Stimulated activated CD4-positive, alpha-beta T cell treated with anti-CD3 and anti-CD28 coated beads, TNF-alpha, amount 100 ng/mL, for 24 hours (primary cell): ENCODE results near the gene RALGAPA1.
"Not testable (repeated sequence)": the region's sequence is repeated elsewhere in the genome, so short reads cannot be mapped to it uniquely, and the experiment has no call there.

Source experiments
- DNase-seq, 3 experiments: peaks; one replicate each; pipeline ENCODE4 v3.0.0-alpha.2; 2020; ENCODE audit warnings: low read depth in 3 of 3

The RALGAPA1 gene

GRCh38 chr14:35821564-35822411 is 12.7 kb upstream of the RALGAPA1 start:
- DNase-seq, result no peak

- no peak for DNase-seq
Observed at GRCh38 chr14:35819591-35820540, 10.8 kb upstream of the RALGAPA1 start.

DNA sequence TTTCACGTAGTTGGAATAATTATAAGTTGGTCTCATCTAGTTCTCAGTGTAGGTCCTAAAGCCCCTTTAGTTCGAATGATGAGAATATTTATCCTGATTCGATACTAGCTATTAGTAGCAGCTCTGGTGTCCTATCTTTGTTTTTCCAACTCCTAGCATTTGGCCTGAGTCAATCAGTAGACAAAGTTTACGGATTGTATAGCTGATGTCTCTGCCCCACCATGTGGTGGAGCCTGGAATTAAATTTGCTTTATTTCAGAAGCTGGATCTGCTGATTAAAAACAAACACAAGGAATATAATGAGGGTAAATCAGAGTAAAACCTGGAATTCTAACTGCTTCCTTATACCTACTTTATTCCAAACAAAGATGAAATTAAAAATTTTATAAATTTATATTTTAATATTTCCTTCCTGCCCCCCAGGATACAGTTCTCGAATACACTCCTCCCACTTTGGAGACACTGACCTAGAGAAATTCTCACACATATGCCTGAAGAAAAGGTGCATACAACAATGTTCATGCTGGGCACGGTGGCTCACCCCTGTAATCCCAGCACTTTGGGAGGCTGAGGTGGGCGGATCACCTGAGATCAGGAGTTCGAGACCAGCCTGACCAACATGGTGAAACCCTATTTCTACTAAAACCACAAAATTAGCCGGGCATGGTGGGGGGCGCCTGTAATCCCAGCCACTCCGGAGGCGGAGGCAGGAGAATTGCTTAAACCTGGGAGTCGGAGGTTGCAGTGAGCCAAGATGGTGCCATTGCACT is 9.4 kb upstream of the RALGAPA1 start:
- no peak for DNase-seq

DNA sequence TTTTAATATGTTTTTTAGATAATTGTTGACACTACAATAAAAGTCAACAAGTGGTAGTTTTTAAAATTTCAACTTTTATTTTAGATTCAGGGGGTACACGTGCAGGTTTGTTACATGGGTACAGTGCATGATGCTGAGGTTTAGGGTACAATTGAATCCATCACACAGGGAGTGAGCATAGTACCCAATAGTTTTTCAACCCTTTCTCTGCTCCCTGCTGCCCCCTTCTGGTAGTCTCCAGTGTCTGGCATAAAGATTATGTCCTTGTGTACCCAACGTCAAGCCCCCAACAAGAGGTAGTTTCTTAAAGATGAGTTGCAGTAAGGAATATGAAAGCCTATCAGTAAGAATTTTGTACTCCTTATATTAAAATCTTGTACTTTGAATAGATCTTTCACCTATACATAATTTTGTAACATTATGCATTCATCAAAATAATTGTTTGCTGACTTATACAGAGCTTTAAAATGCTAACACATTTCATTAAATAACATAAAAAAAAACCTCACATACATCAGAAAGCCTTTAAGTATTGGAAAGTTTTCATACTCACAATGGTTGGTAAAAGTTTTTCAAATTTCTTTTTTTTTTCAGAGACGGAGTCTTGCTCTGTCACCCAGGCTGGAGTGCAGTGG is 5.4 kb upstream of the RALGAPA1 start:
- peak; percentile 49 to 73 (median 66) for DNase-seq

- DNase-seq, result no peak
Observed at GRCh38 chr14:35810963-35811362, 1.9 kb upstream of the RALGAPA1 start.

- DNase-seq, result no peak
Observed at GRCh38 chr14:35809597-35809996, 502 bp upstream of the RALGAPA1 start.

- peak in 1 of 3 experiments; percentile 28 for DNase-seq
Observed at GRCh38 chr14:35808076-35808637, 938 bp downstream of the RALGAPA1 start.

GRCh38 chr14:35807131-35807961 is 1.7 kb downstream of the RALGAPA1 start:
- DNase-seq, result no peak

- DNase-seq, result no peak
Observed at GRCh38 chr14:35806006-35806907, 2.8 kb downstream of the RALGAPA1 start.

GRCh38 chr14:35797796-35798195 is 11.3 kb downstream of the RALGAPA1 start:
- no peak for DNase-seq

GRCh38 chr14:35789651-35790050 is 19.4 kb downstream of the RALGAPA1 start:
- DNase-seq, result peak in 1 of 3 experiments; percentile 6

DNA sequence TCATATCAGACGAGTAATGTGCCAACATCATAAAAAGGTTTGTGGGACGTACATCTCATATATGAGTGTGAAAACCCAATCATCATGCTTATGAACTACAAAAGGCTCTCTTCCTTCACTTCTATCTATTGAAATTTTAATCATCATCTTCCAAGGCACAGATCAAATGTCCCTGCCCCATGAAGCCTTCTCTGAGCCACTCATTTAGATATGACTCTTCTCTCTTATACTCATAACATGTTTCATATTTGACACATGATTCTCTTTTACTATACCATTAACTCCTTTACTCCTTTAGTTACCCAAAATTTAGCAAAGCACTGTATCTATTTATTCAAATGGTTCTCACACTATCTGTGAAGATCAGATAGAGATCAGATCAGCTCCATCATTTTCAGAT is 22.2 kb downstream of the RALGAPA1 start:
- no peak for DNase-seq

DNA sequence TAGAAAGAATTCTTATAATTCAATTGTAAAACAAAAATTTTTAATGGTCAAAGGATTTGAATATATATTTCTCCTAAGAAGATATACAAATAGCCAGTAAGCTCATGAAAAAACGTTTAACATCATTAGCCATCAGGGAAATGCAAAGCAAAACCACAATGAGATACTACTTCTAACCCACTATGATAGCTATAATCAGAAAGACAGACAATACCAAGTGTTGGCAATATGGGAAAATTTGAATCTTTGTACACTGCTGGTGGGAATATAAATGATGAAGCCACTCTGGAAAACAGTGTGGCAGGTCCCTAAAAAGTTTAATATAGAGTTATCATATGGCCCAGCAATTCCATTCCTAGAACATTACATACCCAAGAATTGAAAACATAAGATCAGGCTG is 25.4 kb downstream of the RALGAPA1 start:
- DNase-seq, result no peak

DNA sequence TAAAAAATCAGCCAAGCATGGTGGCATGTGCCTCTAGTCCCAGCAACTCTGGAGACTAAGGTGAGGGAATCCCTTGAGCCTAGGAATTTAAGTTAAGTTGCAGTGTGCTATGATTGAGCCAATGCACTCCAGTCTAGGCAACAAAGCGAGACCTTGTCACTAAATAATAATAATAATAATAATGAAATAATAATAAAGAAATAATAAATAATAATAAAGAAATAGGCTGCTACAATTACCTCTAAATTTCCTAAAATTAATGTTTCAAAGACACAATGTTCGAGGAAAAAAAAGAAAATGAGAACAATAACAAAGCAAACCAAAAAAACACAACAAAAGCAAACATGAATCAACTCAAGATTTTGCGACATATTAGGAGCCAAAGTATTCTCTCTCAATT is 29.7 kb downstream of the RALGAPA1 start:
- no peak for DNase-seq

DNA sequence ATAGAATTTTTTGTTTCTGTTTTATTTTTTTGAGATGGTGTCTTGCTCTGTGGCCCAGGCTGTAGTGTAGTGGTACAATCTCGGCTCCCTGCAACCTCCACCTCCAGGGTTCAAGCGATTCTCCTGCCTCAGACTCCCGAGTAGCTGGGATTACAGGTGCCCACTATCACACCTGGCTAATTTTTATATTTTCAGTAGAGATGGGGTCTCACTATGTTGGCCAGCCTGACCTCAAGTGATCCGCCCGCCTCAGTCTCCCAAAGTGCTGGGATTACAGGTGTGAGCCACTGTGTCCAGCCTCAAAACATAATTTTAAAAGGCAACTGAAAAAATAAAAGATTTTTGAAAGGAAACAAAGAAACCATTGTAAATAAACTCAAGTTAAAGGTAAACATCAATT is 31.5 kb downstream of the RALGAPA1 start:
- DNase-seq, result not testable (repeated sequence)

DNA sequence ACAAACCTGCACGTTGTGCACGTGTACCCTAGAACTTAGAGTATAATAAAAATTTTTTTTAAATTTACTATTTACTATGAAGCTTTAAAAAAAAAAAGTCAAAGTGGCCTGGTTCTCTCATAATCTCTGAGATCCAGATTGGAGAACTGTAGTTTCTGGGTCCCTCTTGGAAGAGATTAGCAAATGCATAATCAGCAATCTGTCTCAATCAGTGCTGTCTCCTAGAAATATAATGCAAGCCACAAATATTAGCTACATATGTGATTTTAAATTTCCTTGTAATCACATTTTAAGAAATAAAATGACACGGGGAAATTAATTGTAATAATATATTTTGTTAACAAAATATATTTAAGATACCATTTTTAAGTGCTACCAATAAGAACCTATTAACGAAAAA is 32.3 kb downstream of the RALGAPA1 start:
- no peak for DNase-seq

GRCh38 chr14:35776085-35776484 is 33.0 kb downstream of the RALGAPA1 start:
- not testable (repeated sequence) for DNase-seq

DNA sequence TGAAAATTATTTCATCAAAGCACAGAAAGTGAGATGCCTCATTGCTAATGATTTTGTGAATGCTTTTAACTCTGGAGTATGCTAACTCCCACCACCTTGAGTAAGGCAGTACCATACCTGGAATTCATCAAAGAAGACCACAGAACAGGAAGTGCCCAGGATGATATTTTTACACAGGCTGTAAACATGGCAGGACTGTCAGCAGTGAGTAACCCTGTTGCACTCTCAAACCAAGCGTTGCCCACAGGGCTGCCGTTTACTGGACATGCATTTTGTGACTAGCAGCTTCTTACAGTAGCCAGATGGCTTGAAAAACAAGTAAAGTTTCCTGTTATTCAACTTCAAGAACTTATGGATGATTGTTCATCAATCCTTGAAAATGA is 42.4 kb downstream of the RALGAPA1 start:
- DNase-seq, result no peak
